ENCODE results near the gene DAB2IP. TPM values are rescaled to one million over a fixed set of nuclear protein-coding genes. Genes with fewer than 3 reads are reported as not detected.
A peak's percentile ranks its signal among the peaks of the same experiment; 100 is the strongest.

Gene DAB2IP
- polyA plus RNA-seq, 1 donor (not counting 4 experiments of a cell fraction or from before 2014, with no cell fraction given) = 28.6 TPM

GRCh38 chr9:121721770-121722169 lies 70.3 kb downstream of the DAB2IP start:
- DNase-seq (ENCODE audit: low read depth, low spot score) = no peak
- dilution Hi-C loops (cut with MboI; ENCODE audit: extremely low pct_ligation_motif_present, low sequenced_read_pairs) = no loop called here
- H3K27me3 ChIP-seq (ENCODE audit: control insufficient read depth, extremely low read depth, insufficient read depth, low read length) = no peaks in the 10 kb centered on the region
- FAIRE-seq = no peak
- no peak overlapping the region for H3K9ac ChIP-seq (ENCODE audit: control insufficient read depth, extremely low read depth, insufficient read depth, low read length)
- H3K36me3 ChIP-seq (ENCODE audit: control insufficient read depth in 2 of 2, extremely low read depth in 1 of 2, insufficient read depth in 2 of 2, low read length in 2 of 2) = peaks cover 0 to 16% of the 10 kb centered on the region in 2 experiments
- H3K4me2 ChIP-seq (ENCODE audit: control insufficient read depth, extremely low read depth, insufficient read depth, low read depth, low read length) = no peak overlapping the region
- H3K9me1 ChIP-seq (ENCODE audit: control insufficient read depth, extremely low read depth, insufficient read depth, low read length) = peaks cover 13% of the 10 kb centered on the region
- H3K4me1 ChIP-seq (ENCODE audit: control insufficient read depth, extremely low read depth, insufficient read depth, low read length) = peaks cover 77% of the 10 kb centered on the region
- peaks cover 85% of the 10 kb centered on the region for H3K79me2 ChIP-seq (ENCODE audit: control insufficient read depth, insufficient read depth, low read length)
- H3K9me3 ChIP-seq (ENCODE audit: control insufficient read depth, low read depth, low read length) = no peaks in the 10 kb centered on the region
- peaks cover 24% of the 10 kb centered on the region for H4K20me1 ChIP-seq (ENCODE audit: control insufficient read depth, extremely low read depth, insufficient read depth, low read length)
- no peak overlapping the region for H2AFZ ChIP-seq (ENCODE audit: control insufficient read depth, low read length)
- no peak overlapping the region for H3K27ac ChIP-seq (ENCODE audit: control insufficient read depth, insufficient read depth, low read length)
- no peak for TF ChIP-seq EZH2 (IDR thresholded peaks at IDR 0.05; ENCODE audit: low read length)
- no peak for TF ChIP-seq CTCF (optimal IDR thresholded peaks at IDR 0.05 in 1 of 3, IDR thresholded peaks at IDR 0.05 in 1 of 3, conservative IDR thresholded peaks at IDR 0.05 in 1 of 3; ENCODE audit: extremely low read depth in 1 of 3, insufficient read depth in 2 of 3, low read length in 3 of 3)
- H3K4me3 ChIP-seq (ENCODE audit: control insufficient read depth in 2 of 3, extremely low read depth in 1 of 3, insufficient read depth in 2 of 3, low read depth in 1 of 3, low read length in 3 of 3) = no peak overlapping the region

GRCh38 chr9:121725008-121725775 lies 73.8 kb downstream of the DAB2IP start:
- H3K4me2 ChIP-seq (ENCODE audit: control insufficient read depth, extremely low read depth, insufficient read depth, low read depth, low read length) = peak overlapping the region; percentile 49
- peak overlapping the region; percentile 47 for H3K9ac ChIP-seq (ENCODE audit: control insufficient read depth, extremely low read depth, insufficient read depth, low read length)
- H4K20me1 ChIP-seq (ENCODE audit: control insufficient read depth, extremely low read depth, insufficient read depth, low read length) = peaks cover 31% of the 10 kb centered on the region
- H3K4me1 ChIP-seq (ENCODE audit: control insufficient read depth, extremely low read depth, insufficient read depth, low read length) = peaks cover 42% of the 10 kb centered on the region
- no peak overlapping the region for H3K4me3 ChIP-seq (ENCODE audit: control insufficient read depth in 2 of 3, extremely low read depth in 1 of 3, insufficient read depth in 2 of 3, low read depth in 1 of 3, low read length in 3 of 3)
- peak; percentile 92 for FAIRE-seq
- peaks cover 6 to 15% of the 10 kb centered on the region in 2 experiments for H3K36me3 ChIP-seq (ENCODE audit: control insufficient read depth in 2 of 2, extremely low read depth in 1 of 2, insufficient read depth in 2 of 2, low read length in 2 of 2)
- H2AFZ ChIP-seq (ENCODE audit: control insufficient read depth, low read length) = no peak overlapping the region
- dilution Hi-C loops (cut with MboI; ENCODE audit: extremely low pct_ligation_motif_present, low sequenced_read_pairs) = no loop called here
- peaks cover 91% of the 10 kb centered on the region for H3K79me2 ChIP-seq (ENCODE audit: control insufficient read depth, insufficient read depth, low read length)
- H3K9me1 ChIP-seq (ENCODE audit: control insufficient read depth, extremely low read depth, insufficient read depth, low read length) = peaks cover 10% of the 10 kb centered on the region
- no peaks in the 10 kb centered on the region for H3K27me3 ChIP-seq (ENCODE audit: control insufficient read depth, extremely low read depth, insufficient read depth, low read length)
- H3K27ac ChIP-seq (ENCODE audit: control insufficient read depth, insufficient read depth, low read length) = peak overlapping the region; percentile 63
- DNase-seq (ENCODE audit: low read depth, low spot score) = peak; percentile 78
- H3K9me3 ChIP-seq (ENCODE audit: control insufficient read depth, low read depth, low read length) = no peaks in the 10 kb centered on the region
- TF ChIP-seq CTCF (optimal IDR thresholded peaks at IDR 0.05 in 1 of 3, IDR thresholded peaks at IDR 0.05 in 1 of 3, conservative IDR thresholded peaks at IDR 0.05 in 1 of 3; ENCODE audit: extremely low read depth in 1 of 3, insufficient read depth in 2 of 3, low read length in 3 of 3) = no peak
- no peak for TF ChIP-seq EZH2 (IDR thresholded peaks at IDR 0.05; ENCODE audit: low read length)
